SK-N-SH treated with all-trans-retinoic acid at 6 μM for 48 hours (cell line): ENCODE data around the gene RRAD.

Source experiments
- ATAC-seq: fragments of 200-7000 bp; cut with Tn5 transposase; 3 replicates; pipeline ENCODE4 v1.9.1; 2020; ENCODE audit warnings: mild to moderate bottlenecking, moderate library complexity
- ARNTL ChIP-seq: fragments of 450-650 bp; formaldehyde crosslinking; IDR thresholded peaks from 2 replicates; pipeline ENCODE4 v1.5.0; 2020; ENCODE audit warnings: low read depth, mild to moderate bottlenecking, moderate library complexity, borderline replicate concordance
- CSDC2 ChIP-seq: fragments of 250-450 bp; sonication (Bioruptor Pico); IDR thresholded peaks from 2 replicates; pipeline ENCODE4 v1.5.0; 2020; ENCODE audit warnings: mild to moderate bottlenecking, moderate library complexity
- CSRNP3 ChIP-seq: fragments of 250-450 bp; sonication (Bioruptor Pico); IDR thresholded peaks from 2 replicates; pipeline ENCODE4 v1.5.1; 2021; ENCODE audit warnings: mild to moderate bottlenecking, moderate library complexity
- ESRRG ChIP-seq: fragments of 250-450 bp; sonication (Bioruptor Pico); IDR thresholded peaks from 2 replicates; pipeline ENCODE4 v1.6.1; 2021; ENCODE audit warnings: mild to moderate bottlenecking
- GLIS3 ChIP-seq: fragments of 250-450 bp; sonication (Bioruptor Pico); IDR thresholded peaks from 2 replicates; pipeline ENCODE4 v1.5.0; 2020; ENCODE audit warnings: mild to moderate bottlenecking, moderate library complexity
- ISL1 ChIP-seq: fragments of 250-450 bp; sonication (Bioruptor Pico); IDR thresholded peaks from 2 replicates; pipeline ENCODE4 v2.1.2; 2022; ENCODE audit warnings: mild to moderate bottlenecking, moderate library complexity
- OSR1 ChIP-seq: fragments of 250-450 bp; sonication (Bioruptor Pico); IDR thresholded peaks from 2 replicates; pipeline ENCODE4 v1.8.0; 2022; ENCODE audit warnings: moderate library complexity, mild to moderate bottlenecking, inconsistent platforms
- PPARA ChIP-seq: fragments of 250-450 bp; sonication (Bioruptor Pico); IDR thresholded peaks from 2 replicates; pipeline ENCODE4 v1.5.0; 2020; ENCODE audit warnings: mild to moderate bottlenecking, borderline replicate concordance
- RARB ChIP-seq: fragments of 250-450 bp; sonication (Bioruptor Pico); IDR thresholded peaks from 2 replicates; pipeline ENCODE4 v1.8.0; 2021; ENCODE audit warnings: mild to moderate bottlenecking, moderate library complexity
- SNAI2 ChIP-seq: fragments of 250-450 bp; sonication (Bioruptor Pico); IDR thresholded peaks from 2 replicates; pipeline ENCODE4 v1.5.0; 2020; ENCODE audit warnings: mild to moderate bottlenecking, moderate library complexity
- TCF4 ChIP-seq: fragments of 250-450 bp; sonication (Bioruptor Pico); IDR thresholded peaks from 2 replicates; pipeline ENCODE4 v1.8.0; 2021; ENCODE audit warnings: mild to moderate bottlenecking, moderate library complexity, borderline replicate concordance
- TOX ChIP-seq: fragments of 250-450 bp; sonication (Bioruptor Pico); IDR thresholded peaks from 2 replicates; pipeline ENCODE4 v1.8.0; 2021; ENCODE audit warnings: mild to moderate bottlenecking, moderate library complexity, borderline replicate concordance
- TSHZ2 ChIP-seq: fragments of 250-450 bp; sonication (Bioruptor Pico); IDR thresholded peaks from 2 replicates; pipeline ENCODE4 v1.5.0; 2020; ENCODE audit warnings: mild to moderate bottlenecking, moderate library complexity
- ZC3H10 ChIP-seq: fragments of 250-450 bp; sonication (Bioruptor Pico); IDR thresholded peaks from 2 replicates; pipeline ENCODE4 v1.5.1; 2021; ENCODE audit warnings: mild to moderate bottlenecking, moderate library complexity
- ZFP3 ChIP-seq: fragments of 250-450 bp; sonication (Bioruptor Pico); IDR thresholded peaks from 2 replicates; pipeline ENCODE4 v1.5.0; 2020; ENCODE audit warnings: mild to moderate bottlenecking, moderate library complexity
- ZFP30 ChIP-seq: fragments of 450-650 bp; formaldehyde crosslinking; IDR thresholded peaks from 2 replicates; pipeline ENCODE4 v1.5.0; 2022; ENCODE audit warnings: mild to moderate bottlenecking, moderate library complexity
- ZNF565 ChIP-seq: fragments of 450-650 bp; formaldehyde crosslinking; conservative IDR thresholded peaks from 2 replicates; pipeline ENCODE4 v1.5.0; 2020; ENCODE audit warnings: low read depth, mild to moderate bottlenecking, moderate library complexity
- ZNF8 ChIP-seq: fragments of 450-650 bp; formaldehyde crosslinking; IDR thresholded peaks from 2 replicates; pipeline ENCODE4 v1.5.0; 2020; ENCODE audit warnings: mild to moderate bottlenecking, moderate library complexity
- TF ChIP-seq, protein P1 (sequence below): fragments of 250-450 bp; sonication (Bioruptor Pico); IDR thresholded peaks from 2 replicates; pipeline ENCODE4 v1.5.1; 2020; ENCODE audit warnings: low read depth, mild to moderate bottlenecking, moderate library complexity
- TF ChIP-seq, protein P2 (sequence below): fragments of 250-450 bp; sonication (Bioruptor Pico); IDR thresholded peaks from 2 replicates; pipeline ENCODE4 v1.8.0; 2020; ENCODE audit warnings: mild to moderate bottlenecking, moderate library complexity, borderline replicate concordance
- TF ChIP-seq, protein P3 (sequence below): fragments of 250-450 bp; sonication (Bioruptor Pico); IDR thresholded peaks from 2 replicates; pipeline ENCODE4 v1.8.0; 2021; ENCODE audit warnings: low read depth, mild to moderate bottlenecking, moderate library complexity, borderline replicate concordance

RRAD gene

DNA sequence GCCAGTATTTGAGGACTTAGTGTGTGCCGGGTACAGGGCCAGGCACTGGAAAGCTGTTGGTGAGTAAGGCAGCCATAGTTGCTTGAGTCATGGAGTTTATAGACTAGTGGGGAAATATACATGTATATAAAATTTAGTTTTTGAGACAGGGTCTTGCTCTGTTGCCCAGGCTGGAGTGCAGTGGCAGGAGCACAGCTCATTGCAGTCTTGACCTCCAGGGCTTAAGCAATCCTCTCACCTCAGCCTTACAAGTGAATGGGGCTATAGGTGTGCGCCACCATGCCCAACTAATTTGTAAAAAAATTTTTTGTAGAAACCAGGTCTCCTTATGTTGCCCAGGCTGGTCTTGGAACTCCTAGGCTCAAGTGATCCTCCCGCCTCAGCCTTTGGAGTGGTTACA lies 42.6 kb downstream of the RRAD start (continued):
- TF ChIP-seq PPARA (CRISPR knock-in tag) = no peak

DNA sequence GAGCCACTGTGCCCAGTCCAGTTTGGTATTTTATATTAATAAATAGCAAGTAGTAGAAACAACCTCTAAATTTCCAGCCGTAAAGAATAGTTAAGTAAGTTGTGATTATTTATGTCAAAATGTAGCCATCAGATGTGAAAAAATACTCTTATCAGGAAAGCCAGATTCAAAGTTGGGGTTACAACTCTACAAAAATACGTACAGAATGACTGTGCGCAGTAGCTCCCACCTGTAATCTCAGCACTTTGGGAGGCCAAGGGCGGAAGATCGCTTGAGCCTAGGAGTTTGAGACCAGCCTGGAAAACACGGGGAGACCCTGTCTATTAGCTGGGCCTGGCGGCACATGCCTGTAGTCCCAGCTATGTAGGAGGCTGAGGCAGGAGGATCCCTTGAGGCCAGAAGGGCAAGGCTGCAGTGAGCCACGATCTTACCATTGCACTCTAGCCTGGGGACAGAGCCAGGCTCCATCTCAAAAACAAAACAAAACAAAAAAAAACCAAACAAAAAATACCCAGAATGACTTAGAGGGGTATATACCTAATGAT lies 43.3 kb downstream of the RRAD start:
- ATAC-seq = no peak
- TF ChIP-seq ARNTL (CRISPR knock-in tag) (no peak), ZNF8 (CRISPR knock-in tag) (no peak), CSRNP3 (CRISPR knock-in tag) (no peak), ZFP3 (CRISPR knock-in tag) (no peak), TCF4 (no peak), TSHZ2 (CRISPR knock-in tag) (no peak), OSR1 (CRISPR knock-in tag) (no peak), TOX (no peak), CSDC2 (no peak), GLIS3 (no peak), ZFP30 (no peak), ZNF565 (CRISPR knock-in tag) (no peak)
- TF ChIP-seq, protein P1, sequence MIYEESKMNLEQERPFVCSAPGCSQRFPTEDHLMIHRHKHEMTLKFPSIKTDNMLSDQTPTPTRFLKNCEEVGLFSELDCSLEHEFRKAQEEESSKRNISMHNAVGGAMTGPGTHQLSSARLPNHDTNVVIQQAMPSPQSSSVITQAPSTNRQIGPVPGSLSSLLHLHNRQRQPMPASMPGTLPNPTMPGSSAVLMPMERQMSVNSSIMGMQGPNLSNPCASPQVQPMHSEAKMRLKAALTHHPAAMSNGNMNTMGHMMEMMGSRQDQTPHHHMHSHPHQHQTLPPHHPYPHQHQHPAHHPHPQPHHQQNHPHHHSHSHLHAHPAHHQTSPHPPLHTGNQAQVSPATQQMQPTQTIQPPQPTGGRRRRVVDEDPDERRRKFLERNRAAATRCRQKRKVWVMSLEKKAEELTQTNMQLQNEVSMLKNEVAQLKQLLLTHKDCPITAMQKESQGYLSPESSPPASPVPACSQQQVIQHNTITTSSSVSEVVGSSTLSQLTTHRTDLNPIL (CRISPR knock-in tag) = no peak
- TF ChIP-seq, protein P2, sequence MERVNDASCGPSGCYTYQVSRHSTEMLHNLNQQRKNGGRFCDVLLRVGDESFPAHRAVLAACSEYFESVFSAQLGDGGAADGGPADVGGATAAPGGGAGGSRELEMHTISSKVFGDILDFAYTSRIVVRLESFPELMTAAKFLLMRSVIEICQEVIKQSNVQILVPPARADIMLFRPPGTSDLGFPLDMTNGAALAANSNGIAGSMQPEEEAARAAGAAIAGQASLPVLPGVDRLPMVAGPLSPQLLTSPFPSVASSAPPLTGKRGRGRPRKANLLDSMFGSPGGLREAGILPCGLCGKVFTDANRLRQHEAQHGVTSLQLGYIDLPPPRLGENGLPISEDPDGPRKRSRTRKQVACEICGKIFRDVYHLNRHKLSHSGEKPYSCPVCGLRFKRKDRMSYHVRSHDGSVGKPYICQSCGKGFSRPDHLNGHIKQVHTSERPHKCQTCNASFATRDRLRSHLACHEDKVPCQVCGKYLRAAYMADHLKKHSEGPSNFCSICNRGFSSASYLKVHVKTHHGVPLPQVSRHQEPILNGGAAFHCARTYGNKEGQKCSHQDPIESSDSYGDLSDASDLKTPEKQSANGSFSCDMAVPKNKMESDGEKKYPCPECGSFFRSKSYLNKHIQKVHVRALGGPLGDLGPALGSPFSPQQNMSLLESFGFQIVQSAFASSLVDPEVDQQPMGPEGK (CRISPR knock-in tag) = no peak
- TF ChIP-seq, protein P3, sequence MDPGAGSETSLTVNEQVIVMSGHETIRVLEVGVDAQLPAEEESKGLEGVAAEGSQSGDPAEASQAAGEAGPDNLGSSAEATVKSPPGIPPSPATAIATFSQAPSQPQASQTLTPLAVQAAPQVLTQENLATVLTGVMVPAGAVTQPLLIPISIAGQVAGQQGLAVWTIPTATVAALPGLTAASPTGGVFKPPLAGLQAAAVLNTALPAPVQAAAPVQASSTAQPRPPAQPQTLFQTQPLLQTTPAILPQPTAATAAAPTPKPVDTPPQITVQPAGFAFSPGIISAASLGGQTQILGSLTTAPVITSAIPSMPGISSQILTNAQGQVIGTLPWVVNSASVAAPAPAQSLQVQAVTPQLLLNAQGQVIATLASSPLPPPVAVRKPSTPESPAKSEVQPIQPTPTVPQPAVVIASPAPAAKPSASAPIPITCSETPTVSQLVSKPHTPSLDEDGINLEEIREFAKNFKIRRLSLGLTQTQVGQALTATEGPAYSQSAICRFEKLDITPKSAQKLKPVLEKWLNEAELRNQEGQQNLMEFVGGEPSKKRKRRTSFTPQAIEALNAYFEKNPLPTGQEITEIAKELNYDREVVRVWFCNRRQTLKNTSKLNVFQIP (CRISPR knock-in tag) = no peak

DNA sequence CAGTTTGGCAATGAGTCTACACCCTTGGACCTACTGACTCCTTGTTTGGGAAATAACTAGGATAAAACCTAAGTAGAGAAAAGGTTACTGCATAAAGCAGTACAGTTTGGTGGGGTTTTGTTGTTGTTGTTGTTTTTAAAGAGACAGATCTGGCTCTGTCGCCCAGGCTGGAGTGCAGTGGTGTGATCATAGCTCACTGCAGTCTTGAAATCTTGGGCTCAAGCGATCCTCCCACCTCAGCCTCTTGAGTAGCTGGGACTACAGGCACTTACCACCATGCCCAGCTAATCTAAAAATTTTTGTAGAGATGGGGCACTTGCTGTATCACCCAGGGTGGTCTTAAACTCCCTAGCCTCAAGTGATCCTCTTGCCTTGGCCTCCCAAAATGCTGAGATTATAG lies 43.8 kb downstream of the RRAD start:
- no peak for TF ChIP-seq ARNTL (CRISPR knock-in tag)
- TF ChIP-seq SNAI2 = no peak
- TF ChIP-seq ESRRG = no peak
- no peak for TF ChIP-seq RARB (CRISPR knock-in tag)
- no peak for TF ChIP-seq ZFP30
- TF ChIP-seq ZNF565 (CRISPR knock-in tag) = no peak
- no peak for TF ChIP-seq ZNF8 (CRISPR knock-in tag)
- TF ChIP-seq ZC3H10 (CRISPR knock-in tag) = no peak
- TF ChIP-seq TSHZ2 (CRISPR knock-in tag) = no peak
- TF ChIP-seq OSR1 (CRISPR knock-in tag) = no peak
- TF ChIP-seq ISL1 (CRISPR knock-in tag) = no peak
- no peak for TF ChIP-seq CSRNP3 (CRISPR knock-in tag)
- no peak for TF ChIP-seq GLIS3
- TF ChIP-seq, protein P2 (CRISPR knock-in tag) = no peak
- no peak for ATAC-seq
